ENCODE data around the gene VGLL1.

DNA sequence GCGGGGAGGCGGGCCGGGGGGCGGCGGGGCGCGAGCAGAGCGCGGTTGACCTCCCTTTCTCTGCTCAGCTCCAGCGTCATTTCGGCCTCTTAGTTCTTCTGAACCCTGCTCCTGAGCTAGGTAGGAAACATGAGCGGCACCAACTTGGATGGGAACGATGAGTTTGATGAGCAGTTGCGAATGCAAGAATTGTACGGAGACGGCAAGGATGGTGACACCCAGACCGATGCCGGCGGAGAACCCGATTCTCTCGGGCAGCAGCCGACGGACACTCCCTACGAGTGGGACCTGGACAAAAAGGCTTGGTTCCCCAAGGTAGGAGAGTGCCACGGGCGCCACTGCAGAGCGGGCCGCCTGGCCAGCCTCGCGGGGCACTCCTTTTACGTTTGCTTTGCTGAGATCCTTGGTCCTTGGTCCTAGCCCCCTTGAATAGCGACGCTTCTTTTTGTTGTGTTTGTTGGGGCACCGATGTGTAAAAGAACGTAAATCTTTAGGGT lies 34.4 kb upstream of the VGLL1 start, which contains the start of gene HTATSF1:
- TF ChIP-seq YY1 (IDR thresholded peaks at IDR 0.05; ENCODE audit: insufficient read depth, insufficient read length) (no peak), ZNF274 (IDR thresholded peaks at IDR 0.05; ENCODE audit: low read depth, low read length) (no peak)

All from NT2/D1 (cell line).